Smooth muscle cell (in vitro differentiated cells): Measurements from ENCODE around the gene TNIK. TPM values are rescaled to one million over a fixed set of nuclear protein-coding genes. Genes with fewer than 3 reads are reported as not detected.

Experiments used
- DNase-seq: peaks from one replicate; lab custom pipeline; 2025; ENCODE audit not compliant: unreplicated experiment; lab: John Stamatoyannopoulos, UW
- H2AFZ ChIP-seq: fragments of 200-600 bp; sonication (generic); 2 replicates; pipeline ENCODE4 v1.6.0; 2016; ENCODE audit warnings: antibody characterized with exemption, low read depth, mild to moderate bottlenecking
- H3F3A ChIP-seq: fragments of 200-600 bp; sonication (generic); 2 replicates; pipeline ENCODE4 v1.6.0; 2017; ENCODE audit warnings: antibody characterized with exemption, low read depth
- H3K27ac ChIP-seq: fragments of 200-600 bp; sonication (generic); 2 replicates; pipeline ENCODE4 v1.5.1; 2016; ENCODE audit warnings: low read depth, mild to moderate bottlenecking
- H3K27me3 ChIP-seq: fragments of 200-600 bp; sonication (generic); 2 replicates; pipeline ENCODE4 v1.6.1; 2016; ENCODE audit warnings: low read depth, mild to moderate bottlenecking
- H3K36me3 ChIP-seq: fragments of 200-600 bp; sonication (generic); 2 replicates; pipeline ENCODE4 v1.5.1; 2016; ENCODE audit warnings: low read depth
- H3K4me1 ChIP-seq: fragments of 200-600 bp; sonication (generic); 2 replicates; pipeline ENCODE4 v1.5.1; 2016; ENCODE audit warnings: low read depth
- H3K4me2 ChIP-seq: fragments of 200-600 bp; sonication (generic); 2 replicates; pipeline ENCODE4 v1.6.0; 2016; ENCODE audit warnings: mild to moderate bottlenecking
- H3K4me3 ChIP-seq: fragments of 200-600 bp; sonication (generic); 2 replicates; pipeline ENCODE4 v1.5.1; 2016; ENCODE audit warnings: mild to moderate bottlenecking
- H3K79me2 ChIP-seq: fragments of 200-600 bp; sonication (generic); 2 replicates; pipeline ENCODE4 v1.6.0; 2016; ENCODE audit warnings: low read depth, mild to moderate bottlenecking
- H3K9ac ChIP-seq: fragments of 200-600 bp; sonication (generic); 2 replicates; pipeline ENCODE4 v1.6.0; 2016; ENCODE audit warnings: low read depth
- H3K9me3 ChIP-seq: fragments of 200-600 bp; sonication (generic); replicated peaks from 2 replicates; pipeline ENCODE4 v1.5.1; 2016; ENCODE audit warnings: low read depth
- H4K20me1 ChIP-seq: fragments of 200-600 bp; sonication (generic); 2 replicates; pipeline ENCODE4 v1.6.0; 2016; ENCODE audit warnings: low read depth
- CTCF ChIP-seq: fragments of 200-600 bp; sonication (generic); IDR thresholded peaks from 2 replicates; pipeline ENCODE4 v1.5.1; 2017; ENCODE audit warnings: borderline replicate concordance, mild to moderate bottlenecking, antibody characterized with exemption; ENCODE audit not compliant: insufficient read depth, poor library complexity, severe bottlenecking
- WGBS: methylation state at CpG from one replicate; pipeline ENCODE4 v1.1.7; 2016; ENCODE audit warnings: low lambda C conversion rate; 5-methylcytosine and 5-hydroxymethylcytosine counted together
- polyA plus RNA-seq: library from polyadenylated mRNA; unstranded; fragments of >200 nt; fragmentation: Nextera tagmentation; extraction: Ambion mirVana; gene quantifications from 2 replicates; pipeline ENCODE4 v1.2.1, GENCODE V29; 2016
- total RNA-seq: library from RNA; depleted of rRNA; stranded (reverse); fragments of >200 nt; gene quantifications from 2 replicates; pipeline ENCODE4 v1.2.3, GENCODE V29; 2014

TNIK gene
- total and polyA plus RNA-seq, 2 experiments from 2014 or later = 10.4 to 12.5 TPM

- Histone ChIP-seq H3K27me3 (no peaks in the 10 kb centered on the region), H3F3A (no peaks in the 10 kb centered on the region), H3K4me3 (no peak overlapping the region), H3K27ac (no peak overlapping the region), H4K20me1 (no peaks in the 10 kb centered on the region), H3K36me3 (no peaks in the 10 kb centered on the region), H3K79me2 (no peaks in the 10 kb centered on the region), H2AFZ (no peak overlapping the region), H3K9ac (no peak overlapping the region), H3K9me3 (no peaks in the 10 kb centered on the region), H3K4me1 (peaks cover 6% of the 10 kb centered on the region), H3K4me2 (no peak overlapping the region)
- no peak for DNase-seq
- no peak for TF ChIP-seq CTCF
- 94% methylated on average over 1 of the region's 1 CpG for WGBS
Observed at GRCh38 chr3:171054231-171054630, 406.0 kb downstream of the TNIK start.

GRCh38 chr3:171049861-171050444 lies 410.3 kb downstream of the TNIK start:
- H3K4me3 ChIP-seq = no peak overlapping the region
- no peak overlapping the region for H3K27ac ChIP-seq
- H3K36me3 ChIP-seq = no peaks in the 10 kb centered on the region
- 8% methylated on average over 6 of the region's 6 CpGs for WGBS
- H3K4me2 ChIP-seq = no peak overlapping the region
- H3K9me3 ChIP-seq = no peaks in the 10 kb centered on the region
- no peaks in the 10 kb centered on the region for H4K20me1 ChIP-seq
- no peak overlapping the region for H3K9ac ChIP-seq
- no peak for DNase-seq
- H3K79me2 ChIP-seq = no peaks in the 10 kb centered on the region
- no peaks in the 10 kb centered on the region for H3K4me1 ChIP-seq
- H2AFZ ChIP-seq = peak overlapping the region; percentile 3
- TF ChIP-seq CTCF = peak; percentile 66
- H3F3A ChIP-seq = no peaks in the 10 kb centered on the region
- no peaks in the 10 kb centered on the region for H3K27me3 ChIP-seq

- 73% methylated on average over 4 of the region's 4 CpGs for WGBS
- H4K20me1 ChIP-seq = no peaks in the 10 kb centered on the region
- H3K27me3 ChIP-seq = no peaks in the 10 kb centered on the region
- no peaks in the 10 kb centered on the region for H3K9me3 ChIP-seq
- H3K9ac ChIP-seq = no peak overlapping the region
- H3F3A ChIP-seq = no peaks in the 10 kb centered on the region
- no peak overlapping the region for H3K4me2 ChIP-seq
- no peak for TF ChIP-seq CTCF
- DNase-seq = no peak
- no peak overlapping the region for H3K27ac ChIP-seq
- no peak overlapping the region for H3K4me3 ChIP-seq
- H2AFZ ChIP-seq = no peak overlapping the region
- no peaks in the 10 kb centered on the region for H3K4me1 ChIP-seq
- no peaks in the 10 kb centered on the region for H3K79me2 ChIP-seq
- H3K36me3 ChIP-seq = no peaks in the 10 kb centered on the region
Observed at GRCh38 chr3:171046760-171047159, 413.4 kb downstream of the TNIK start.
